MM.1S (cell line): Measurements from ENCODE around the gene PAX6.

ENCODE experiments used
- EZH2 ChIP-seq: fragments of 300-600 bp; sonication (generic); optimal IDR thresholded peaks from 2 replicates; pipeline ENCODE3; 2017; ENCODE audit warnings: low read depth, mild to moderate bottlenecking, antibody characterized with exemption, low read length, mixed read lengths
- TF ChIP-seq, protein P1 (sequence below): fragments of 300-600 bp; sonication (generic); IDR thresholded peaks from 2 replicates; pipeline ENCODE4 v1.5.1; 2016; ENCODE audit warnings: antibody characterized with exemption, low read length, mixed read lengths

DNA sequence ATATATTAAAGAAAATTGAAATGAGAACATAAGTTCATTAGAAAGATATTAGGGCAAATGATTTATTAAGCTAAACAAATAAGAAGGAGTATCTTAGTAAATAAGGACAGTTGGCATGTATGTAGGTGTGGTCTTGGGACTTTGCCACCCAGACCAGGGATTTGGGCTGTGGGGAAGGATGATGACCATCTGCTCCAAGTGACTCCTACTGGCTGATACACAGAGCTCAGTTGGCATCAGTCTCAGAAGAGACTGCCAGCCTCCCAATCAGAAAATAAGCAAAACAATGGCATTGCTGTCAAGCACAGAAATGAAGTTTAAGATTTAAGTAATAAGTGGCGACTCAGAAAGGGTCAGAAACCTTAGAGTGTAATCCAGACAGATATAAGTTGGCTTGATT, 49.5 kb downstream of the PAX6 start:
- TF ChIP-seq, protein P1, sequence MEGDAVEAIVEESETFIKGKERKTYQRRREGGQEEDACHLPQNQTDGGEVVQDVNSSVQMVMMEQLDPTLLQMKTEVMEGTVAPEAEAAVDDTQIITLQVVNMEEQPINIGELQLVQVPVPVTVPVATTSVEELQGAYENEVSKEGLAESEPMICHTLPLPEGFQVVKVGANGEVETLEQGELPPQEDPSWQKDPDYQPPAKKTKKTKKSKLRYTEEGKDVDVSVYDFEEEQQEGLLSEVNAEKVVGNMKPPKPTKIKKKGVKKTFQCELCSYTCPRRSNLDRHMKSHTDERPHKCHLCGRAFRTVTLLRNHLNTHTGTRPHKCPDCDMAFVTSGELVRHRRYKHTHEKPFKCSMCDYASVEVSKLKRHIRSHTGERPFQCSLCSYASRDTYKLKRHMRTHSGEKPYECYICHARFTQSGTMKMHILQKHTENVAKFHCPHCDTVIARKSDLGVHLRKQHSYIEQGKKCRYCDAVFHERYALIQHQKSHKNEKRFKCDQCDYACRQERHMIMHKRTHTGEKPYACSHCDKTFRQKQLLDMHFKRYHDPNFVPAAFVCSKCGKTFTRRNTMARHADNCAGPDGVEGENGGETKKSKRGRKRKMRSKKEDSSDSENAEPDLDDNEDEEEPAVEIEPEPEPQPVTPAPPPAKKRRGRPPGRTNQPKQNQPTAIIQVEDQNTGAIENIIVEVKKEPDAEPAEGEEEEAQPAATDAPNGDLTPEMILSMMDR = no peak
- TF ChIP-seq EZH2 = no peak
